Measurements from ENCODE around the gene PRRC2C. TPM values are rescaled to one million over a fixed set of nuclear protein-coding genes. Genes with fewer than 3 reads are reported as not detected.

PRRC2C gene
- total and polyA plus RNA-seq, 2 experiments from 2014 or later: 186 to 368 TPM

GRCh38 chr1:171563675-171564074, 78.3 kb downstream of the PRRC2C start:
- H3K4me3 ChIP-seq: no peak overlapping the region
- Mint-ChIP-seq H3K4me3 (no peak overlapping the region), H3K36me3 (ENCODE audit: low read depth) (peaks cover 48% of the 10 kb centered on the region), H3K4me1 (no peaks in the 10 kb centered on the region), H3K27me3 (ENCODE audit: insufficient read depth, low read depth, poor library complexity) (peaks cover 3% of the 10 kb centered on the region), H3K9me3 (no peaks in the 10 kb centered on the region), H3K27ac (no peak overlapping the region)
- peaks cover 72% of the 10 kb centered on the region for H3K36me3 ChIP-seq (ENCODE audit: insufficient read depth)
- 0 out of 2 replicates have a peak, but pooled peaks cover 2% of the 10 kb centered on the region for H3F3A ChIP-seq (replicated peaks; ENCODE audit: low read depth)
- TF ChIP-seq POLR2AphosphoS5 (IDR thresholded peaks at IDR 0.05; ENCODE audit: low read depth) (no peak), EZH2phosphoT487 (IDR thresholded peaks at IDR 0.05; ENCODE audit: unreplicated experiment) (no peak), JUNB (IDR thresholded peaks at IDR 0.05; ENCODE audit: unreplicated experiment) (no peak), CREB1 (CRISPR knock-in tag; IDR thresholded peaks at IDR 0.05; ENCODE audit: low read depth) (no peak), NANOG (IDR thresholded peaks at IDR 0.05; ENCODE audit: borderline replicate concordance) (no peak), ZNF462 (CRISPR knock-in tag; IDR thresholded peaks at IDR 0.05) (no peak), REST (IDR thresholded peaks at IDR 0.05; ENCODE audit: unreplicated experiment) (no peak), ETS1 (IDR thresholded peaks at IDR 0.05) (no peak), EZH2 (IDR thresholded peaks at IDR 0.05; ENCODE audit: low read depth, unreplicated experiment) (no peak)
- no peaks in the 10 kb centered on the region; the same call in 1 of the 2 replicates for H4K20me1 ChIP-seq (replicated peaks; ENCODE audit: insufficient read depth)
- no peaks in the 10 kb centered on the region for H3K9me2 ChIP-seq (ENCODE audit: insufficient read depth)
- DNase-seq (ENCODE audit: low spot score) (no peak), ATAC-seq (no peak)
- no peaks in the 10 kb centered on the region for H3K27me3 ChIP-seq (ENCODE audit: insufficient read depth)
- H3K4me1 ChIP-seq (ENCODE audit: insufficient read depth): no peaks in the 10 kb centered on the region
- no peak overlapping the region for H2AFZ ChIP-seq
- H3K27ac ChIP-seq (ENCODE audit: low read depth): no peak overlapping the region
- H3K79me2 ChIP-seq (replicated peaks; ENCODE audit: insufficient read depth): no peaks in the 10 kb centered on the region; the same call in 1 of the 2 replicates
- H3K4me2 ChIP-seq: no peak overlapping the region
